ENCODE results near the gene SELENBP1.

SELENBP1 gene

GRCh38 chr1:151346769-151347522, 25.6 kb downstream of the SELENBP1 start, which contains the start of gene RFX5:
RFX5 (minus strand) TSS chr1:151347252; CDS start chr1:151346320, 932 bp downstream.
- H3K4me2 ChIP-seq = peak within 1 kb of the TSS; percentile 99
- peaks cover 21% of the 10 kb centered on the region; the same call in 1 of the 2 replicates for H4K20me1 ChIP-seq
- H3K27ac ChIP-seq = peak within 1 kb of the TSS; percentile 99
- H3K36me3 ChIP-seq = peaks cover 45% of the 10 kb centered on the region
- H3K4me1 ChIP-seq = peaks cover 57% of the 10 kb centered on the region
- H3K9ac ChIP-seq = peak within 1 kb of the TSS; percentile 96
- peaks cover 30% of the 10 kb centered on the region for H3K9me3 ChIP-seq
- no peaks in the 10 kb centered on the region for H3K27me3 ChIP-seq
- TF ChIP-seq Cebpa-rat (IDR thresholded peaks at IDR 0.05) = no peak
- peak within 1 kb of the TSS; percentile 72 for H3K4me3 ChIP-seq

GRCh38 chr1:151346082-151346768, 26.3 kb downstream of the SELENBP1 start:
- no peak for TF ChIP-seq Cebpa-rat (IDR thresholded peaks at IDR 0.05)
- Histone ChIP-seq H3K36me3 (peaks cover 44% of the 10 kb centered on the region), H4K20me1 (peaks cover 29% of the 10 kb centered on the region; the same call in 1 of the 2 replicates), H3K4me2 (peak overlapping the region; percentile 99), H3K4me3 (peak overlapping the region; percentile 72), H3K27me3 (no peaks in the 10 kb centered on the region), H3K4me1 (peaks cover 64% of the 10 kb centered on the region), H3K27ac (peak overlapping the region; percentile 99), H3K9me3 (peaks cover 23% of the 10 kb centered on the region), H3K9ac (peak overlapping the region; percentile 96)

- Histone ChIP-seq H3K27me3 (no peaks in the 10 kb centered on the region), H3K4me3 (peak overlapping the region; percentile 72), H3K9ac (0 out of 2 replicates have a peak overlapping the region, but pooled peaks have one; percentile 45), H3K36me3 (peaks cover 40% of the 10 kb centered on the region), H3K4me1 (peaks cover 77% of the 10 kb centered on the region), H3K27ac (peak overlapping the region; percentile 52), H4K20me1 (peaks cover 30% of the 10 kb centered on the region; the same call in 1 of the 2 replicates), H3K9me3 (peaks cover 3% of the 10 kb centered on the region; the same call in 1 of the 2 replicates), H3K4me2 (peak overlapping the region; percentile 99)
- TF ChIP-seq Cebpa-rat (IDR thresholded peaks at IDR 0.05) = no peak
Observed at GRCh38 chr1:151344291-151344690, 28.2 kb downstream of the SELENBP1 start.

- no peak overlapping the region for H3K4me3 ChIP-seq
- peaks cover 74% of the 10 kb centered on the region for H3K4me1 ChIP-seq
- H3K27me3 ChIP-seq = no peaks in the 10 kb centered on the region
- H3K4me2 ChIP-seq = peak overlapping the region; percentile 99
- H3K36me3 ChIP-seq = peaks cover 40% of the 10 kb centered on the region
- 0 out of 2 replicates have a peak overlapping the region, but pooled peaks have one; percentile 25 for H3K27ac ChIP-seq
- no peak overlapping the region; the same call in 1 of the 2 replicates for H3K9ac ChIP-seq
- no peak for TF ChIP-seq Cebpa-rat (IDR thresholded peaks at IDR 0.05)
- H4K20me1 ChIP-seq = peaks cover 30% of the 10 kb centered on the region; the same call in 1 of the 2 replicates
- no peaks in the 10 kb centered on the region for H3K9me3 ChIP-seq
Observed at GRCh38 chr1:151343587-151343986, 28.9 kb downstream of the SELENBP1 start.

- Histone ChIP-seq H3K4me3 (no peak overlapping the region), H3K36me3 (peaks cover 40% of the 10 kb centered on the region), H3K4me2 (no peak overlapping the region), H3K27ac (peak overlapping the region; percentile 25), H3K9ac (peak overlapping the region; percentile 35; the same call in 1 of the 2 replicates), H3K27me3 (no peaks in the 10 kb centered on the region), H4K20me1 (peaks cover 30% of the 10 kb centered on the region; the same call in 1 of the 2 replicates), H3K4me1 (peaks cover 63% of the 10 kb centered on the region), H3K9me3 (no peaks in the 10 kb centered on the region)
- TF ChIP-seq Cebpa-rat (IDR thresholded peaks at IDR 0.05) = no peak
Observed at GRCh38 chr1:151342569-151342968, 29.9 kb downstream of the SELENBP1 start.

GRCh38 chr1:151342021-151342420, 30.5 kb downstream of the SELENBP1 start:
- Histone ChIP-seq H3K9ac (0 out of 2 replicates have a peak overlapping the region, but pooled peaks have one; percentile 35), H3K4me3 (no peak overlapping the region), H3K27me3 (no peaks in the 10 kb centered on the region), H3K4me1 (peaks cover 63% of the 10 kb centered on the region), H3K4me2 (no peak overlapping the region), H4K20me1 (peaks cover 30% of the 10 kb centered on the region; the same call in 1 of the 2 replicates), H3K27ac (peak overlapping the region; percentile 25), H3K9me3 (no peaks in the 10 kb centered on the region), H3K36me3 (peaks cover 40% of the 10 kb centered on the region)
- no peak for TF ChIP-seq Cebpa-rat (IDR thresholded peaks at IDR 0.05)

- Histone ChIP-seq H3K36me3 (peaks cover 40% of the 10 kb centered on the region), H4K20me1 (peaks cover 30% of the 10 kb centered on the region; the same call in 1 of the 2 replicates), H3K4me2 (peak overlapping the region; percentile 38), H3K27me3 (no peaks in the 10 kb centered on the region), H3K9me3 (no peaks in the 10 kb centered on the region), H3K4me3 (no peak overlapping the region), H3K9ac (peak overlapping the region; percentile 15; the same call in 1 of the 2 replicates), H3K27ac (peak overlapping the region; percentile 25; the same call in 1 of the 2 replicates), H3K4me1 (peaks cover 61% of the 10 kb centered on the region)
- TF ChIP-seq Cebpa-rat (IDR thresholded peaks at IDR 0.05) = no peak
Observed at GRCh38 chr1:151340870-151341754, 31.4 kb downstream of the SELENBP1 start.

GRCh38 chr1:151336556-151336955, 35.9 kb downstream of the SELENBP1 start:
- Histone ChIP-seq H3K4me1 (peaks cover 16% of the 10 kb centered on the region), H4K20me1 (peaks cover 5% of the 10 kb centered on the region; the same call in 1 of the 2 replicates), H3K9me3 (no peaks in the 10 kb centered on the region), H3K27me3 (no peaks in the 10 kb centered on the region), H3K27ac (no peak overlapping the region), H3K9ac (no peak overlapping the region), H3K36me3 (peaks cover 3% of the 10 kb centered on the region), H3K4me3 (no peak overlapping the region), H3K4me2 (no peak overlapping the region)
- no peak for TF ChIP-seq Cebpa-rat (IDR thresholded peaks at IDR 0.05)

- Histone ChIP-seq H3K9me3 (no peaks in the 10 kb centered on the region), H3K27ac (no peak overlapping the region), H3K36me3 (no peaks in the 10 kb centered on the region; the same call in 1 of the 2 replicates)
Observed at GRCh38 chr1:151334822-151335221, 37.7 kb downstream of the SELENBP1 start.

More at GRCh38 chr1:151334822-151335221, 37.7 kb downstream of the SELENBP1 start:
- no peak overlapping the region for H3K4me2 ChIP-seq
- no peak for TF ChIP-seq Cebpa-rat (IDR thresholded peaks at IDR 0.05)
- H4K20me1 ChIP-seq = no peaks in the 10 kb centered on the region
- no peak overlapping the region for H3K4me3 ChIP-seq
- no peak overlapping the region for H3K9ac ChIP-seq
- H3K27me3 ChIP-seq = no peaks in the 10 kb centered on the region
- peaks cover 8% of the 10 kb centered on the region for H3K4me1 ChIP-seq

Measured in BLaER1 (cell line).